Measurements from ENCODE around the gene UNKL.

GRCh38 chr16:1342526-1343427, 71.7 kb downstream of the UNKL start:
- TF ChIP-seq CTCF (IDR thresholded peaks at IDR 0.05; ENCODE audit: low read length) (no peak), EZH2 (IDR thresholded peaks at IDR 0.05; ENCODE audit: borderline replicate concordance, low read length) (no peak)

All from OCI-LY1 (cell line).